GM12865 (cell line): ENCODE measurements around the gene ZNF285.
A peak's percentile ranks its signal among the peaks of the same experiment; 100 is the strongest.

ENCODE experiments used
- DNase-seq: peaks from one replicate; pipeline ENCODE4 v3.0.0; 2010; ENCODE audit warnings: low read depth
- H3K4me3 ChIP-seq: 2 replicates; pipeline ENCODE4 v1.5.1; 2011; ENCODE audit warnings: mild to moderate bottlenecking, low read depth, low read length, control low read depth
- CTCF ChIP-seq: IDR thresholded peaks from 2 replicates; pipeline ENCODE4 v1.5.1; 2011; ENCODE audit warnings: low read length, control low read depth, low read depth, inconsistent platforms; ENCODE audit not compliant: insufficient read depth; ENCODE audit errors: missing control alignments

Gene ZNF285

GRCh38 chr19:44374789-44375188 lies 26.6 kb downstream of the ZNF285 start:
- H3K4me3 ChIP-seq, result no peak overlapping the region
- no peak for DNase-seq
- TF ChIP-seq CTCF, result no peak

- DNase-seq, result no peak
- H3K4me3 ChIP-seq, result no peak overlapping the region
- TF ChIP-seq CTCF, result no peak
Observed at GRCh38 chr19:44371815-44372480, 29.5 kb downstream of the ZNF285 start.

GRCh38 chr19:44367024-44367423 lies 34.4 kb downstream of the ZNF285 start:
- no peak for DNase-seq
- no peak overlapping the region for H3K4me3 ChIP-seq
- no peak for TF ChIP-seq CTCF

GRCh38 chr19:44356383-44357111 lies 44.9 kb downstream of the ZNF285 start, which contains the start of gene ZNF112:
Gene ZNF112 (minus strand): TSS chr19:44356680. CDS start chr19:44340539, 16,141 bp downstream.
- peak; percentile 33 for DNase-seq
- H3K4me3 ChIP-seq, result no peak within 1 kb of the TSS
- TF ChIP-seq CTCF, result no peak

GRCh38 chr19:44346556-44346955 lies 54.9 kb downstream of the ZNF285 start:
- H3K4me3 ChIP-seq, result no peak overlapping the region
- no peak for TF ChIP-seq CTCF
- no peak for DNase-seq

GRCh38 chr19:44345959-44346358 lies 55.4 kb downstream of the ZNF285 start:
- DNase-seq, result no peak
- TF ChIP-seq CTCF, result no peak

More at GRCh38 chr19:44345959-44346358, 55.4 kb downstream of the ZNF285 start:
- H3K4me3 ChIP-seq, result no peak overlapping the region
